Epidermal melanocyte (primary cell): ENCODE measurements around the gene RAB28.
A peak's percentile ranks its signal among the peaks of the same experiment; 100 is the strongest.

Source experiments
- DNase-seq: peaks from one replicate; pipeline ENCODE4 v3.0.0; 2011; ENCODE audit warnings: low spot score; ENCODE audit not compliant: insufficient read length

RAB28 gene

DNA sequence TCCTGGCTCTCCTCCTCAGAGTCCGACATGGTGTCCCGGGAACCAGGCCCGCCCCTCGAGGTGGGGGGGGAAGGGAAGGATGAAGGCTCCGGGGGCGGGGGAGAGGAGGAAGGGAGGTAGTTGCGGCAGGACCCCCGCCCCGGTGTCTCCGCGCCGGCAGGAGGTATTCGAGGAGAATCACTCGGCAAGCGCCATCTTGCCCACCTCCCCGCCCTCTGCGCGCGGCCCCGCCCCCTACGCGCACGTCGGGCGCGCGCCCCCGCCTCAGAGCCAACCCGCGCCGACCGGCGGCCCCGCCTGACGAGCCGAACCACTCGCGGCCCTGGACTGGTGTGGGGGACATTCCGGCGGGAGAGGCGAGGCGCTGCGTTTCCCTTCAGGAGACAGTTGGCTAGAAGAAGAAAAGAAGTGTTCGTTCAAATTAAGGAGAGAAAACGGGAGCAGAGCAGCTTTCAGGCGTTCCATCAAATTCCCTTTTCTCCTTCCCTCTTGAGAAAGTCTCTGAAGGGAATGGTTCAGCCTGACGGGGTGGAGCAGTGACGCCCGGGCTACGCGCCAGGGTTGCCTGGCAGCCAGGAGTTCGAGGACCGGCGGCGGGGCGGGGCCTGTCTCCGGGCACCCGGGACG, at the start of gene RAB28:
RAB28 (minus strand) TSS at position 219 of the 627 bp plus-strand sequence.
- peak; percentile 84 for DNase-seq

DNA sequence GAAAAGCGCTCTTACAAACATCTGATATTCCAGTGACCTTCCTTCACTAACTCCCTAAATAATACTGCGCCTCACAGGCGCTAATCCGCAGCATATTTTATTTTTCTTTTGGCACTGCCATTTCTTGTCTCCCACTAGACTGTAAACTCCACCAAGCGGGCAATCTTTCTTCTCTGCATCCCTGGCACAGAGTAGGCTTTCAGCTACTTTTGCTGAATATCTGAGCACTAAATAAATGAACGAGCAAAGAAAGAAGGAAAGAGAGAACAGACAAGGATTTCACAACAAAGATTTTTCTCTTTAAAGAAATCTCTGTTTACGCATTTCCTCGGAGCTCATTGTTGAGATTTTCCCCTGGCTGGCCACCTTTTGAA, 47.5 kb upstream of the RAB28 start:
- DNase-seq, result no peak

DNA sequence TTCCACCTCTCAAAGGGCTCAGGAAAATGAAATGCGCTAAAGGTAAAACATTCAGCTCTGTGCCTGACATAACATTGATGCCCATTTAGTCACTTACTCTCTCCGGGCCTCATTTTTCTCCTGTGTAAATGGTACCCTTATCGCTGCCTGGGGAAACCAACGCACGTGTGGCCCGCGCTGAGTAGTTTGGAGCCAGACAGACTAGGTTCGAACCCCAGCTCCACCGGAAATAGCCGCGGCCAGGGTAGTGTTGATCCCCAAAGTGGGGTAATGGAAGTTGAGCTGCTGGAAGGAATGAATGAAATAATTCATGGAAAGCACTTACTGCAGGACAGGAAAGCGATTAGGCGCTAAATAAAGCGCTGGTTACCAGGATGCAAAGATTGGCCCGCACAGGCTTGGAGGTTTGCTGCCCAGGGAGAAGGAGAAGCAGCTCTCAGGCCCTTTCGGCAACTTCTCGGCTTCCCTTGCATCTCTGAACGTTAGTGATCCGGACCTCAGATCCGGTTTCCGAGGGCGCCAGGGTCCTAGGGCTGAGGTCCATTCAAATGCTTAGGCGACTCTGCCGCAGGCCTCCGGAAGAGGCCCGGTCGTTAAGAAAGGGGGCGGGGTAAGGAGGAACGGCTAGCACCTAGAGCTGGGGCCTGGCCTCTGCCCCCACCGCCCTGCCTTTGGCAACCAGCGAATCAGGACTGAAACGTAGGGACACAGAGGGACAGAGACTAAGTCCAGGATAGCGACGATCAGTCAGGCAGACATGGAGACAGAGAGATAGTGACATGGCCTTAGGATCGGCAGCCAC, 46.9 kb upstream of the RAB28 start:
- DNase-seq, result no peak

DNA sequence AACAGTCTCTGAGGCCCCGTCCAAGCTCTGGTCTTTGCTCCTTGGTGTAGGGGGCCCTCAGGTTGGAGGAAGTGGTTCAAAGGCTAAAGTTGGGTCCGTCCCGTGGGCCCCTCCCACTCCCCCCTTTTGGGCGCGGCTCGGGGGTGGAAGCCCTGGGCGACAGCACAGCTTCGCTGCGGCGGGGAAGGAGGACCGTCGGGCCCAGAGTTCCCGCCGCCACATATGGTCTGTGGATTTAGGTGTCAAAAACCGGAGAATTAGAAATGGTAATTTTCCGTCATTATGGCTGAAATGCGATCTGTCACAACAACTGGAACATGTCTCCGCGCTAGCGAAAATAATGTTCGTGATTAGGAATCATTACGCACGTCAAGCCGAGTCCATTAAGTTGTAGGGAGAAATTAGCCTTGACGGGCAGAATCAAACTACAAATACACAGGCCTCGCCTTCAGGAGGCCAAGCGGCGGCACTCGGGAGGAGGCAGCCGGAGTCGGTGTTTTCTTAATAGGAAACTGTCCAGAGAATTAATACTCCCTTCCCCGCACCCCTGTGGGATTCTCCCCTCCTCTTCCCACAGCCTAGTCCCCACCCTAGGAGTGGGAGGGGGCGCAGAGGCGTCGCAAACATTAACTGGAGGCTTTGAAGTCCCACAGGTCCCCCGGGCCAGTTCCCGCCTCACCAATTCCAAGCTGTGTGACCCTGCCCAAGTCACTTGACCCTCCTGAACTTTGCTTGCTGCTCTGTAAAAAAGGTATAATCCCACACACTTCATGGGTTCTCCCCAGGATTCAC, 45.2 kb upstream of the RAB28 start:
- DNase-seq, result no peak

DNA sequence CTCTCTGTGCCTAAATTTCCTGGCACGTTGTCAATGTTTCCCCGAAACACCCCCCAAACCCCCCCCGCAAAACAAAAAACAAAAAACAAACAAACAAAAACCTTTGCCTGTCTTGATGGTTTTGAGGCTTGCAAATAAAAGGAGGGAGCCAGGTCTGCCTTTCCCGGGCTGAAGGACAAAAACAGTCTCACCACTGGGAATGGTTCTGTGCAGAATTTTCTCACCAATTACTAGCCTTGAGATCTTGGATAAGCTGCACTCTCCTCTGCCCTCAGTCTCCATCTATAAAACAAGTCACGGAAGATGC, 44.6 kb upstream of the RAB28 start:
- no peak for DNase-seq

DNA sequence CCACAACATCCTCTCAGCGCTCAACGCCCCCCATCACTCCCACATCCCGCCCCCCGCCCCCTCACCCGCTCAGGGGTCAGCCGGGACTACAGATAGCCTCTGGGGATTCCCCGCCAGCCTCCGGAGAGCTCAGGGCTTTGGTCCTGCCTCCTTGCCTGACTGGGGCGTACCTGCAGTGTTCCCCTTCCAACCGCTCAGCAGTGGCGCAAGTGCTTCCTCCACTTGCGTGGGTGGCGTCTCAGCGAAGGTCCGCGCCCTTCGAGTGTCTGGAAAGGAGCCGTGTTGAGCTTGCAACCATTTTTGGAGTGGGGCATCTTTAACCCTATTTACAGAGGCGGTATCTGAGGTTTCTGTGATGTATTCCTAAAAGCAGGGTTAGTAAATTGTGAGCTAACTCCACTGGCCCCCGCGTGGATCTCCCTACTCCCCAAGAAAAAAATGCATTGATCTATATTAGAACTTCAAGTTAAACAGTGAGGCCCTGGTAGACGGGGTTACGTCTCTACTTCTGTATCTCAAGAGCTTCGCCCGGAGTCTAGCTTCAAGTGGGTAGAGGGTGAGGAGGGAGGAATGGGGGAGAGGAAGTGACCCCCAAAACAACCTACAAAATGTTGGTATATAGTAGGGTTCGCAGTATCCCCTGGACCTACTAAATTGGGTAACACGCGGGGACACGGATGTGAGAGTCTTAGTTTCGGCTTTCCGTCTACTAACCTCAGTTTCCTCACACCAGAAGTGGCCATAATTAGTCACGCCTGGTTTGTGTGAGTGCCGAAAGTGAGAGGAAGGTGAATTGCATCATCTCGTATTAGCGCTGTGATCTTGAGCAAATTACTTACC, 44.1 kb upstream of the RAB28 start:
- DNase-seq, result no peak

DNA sequence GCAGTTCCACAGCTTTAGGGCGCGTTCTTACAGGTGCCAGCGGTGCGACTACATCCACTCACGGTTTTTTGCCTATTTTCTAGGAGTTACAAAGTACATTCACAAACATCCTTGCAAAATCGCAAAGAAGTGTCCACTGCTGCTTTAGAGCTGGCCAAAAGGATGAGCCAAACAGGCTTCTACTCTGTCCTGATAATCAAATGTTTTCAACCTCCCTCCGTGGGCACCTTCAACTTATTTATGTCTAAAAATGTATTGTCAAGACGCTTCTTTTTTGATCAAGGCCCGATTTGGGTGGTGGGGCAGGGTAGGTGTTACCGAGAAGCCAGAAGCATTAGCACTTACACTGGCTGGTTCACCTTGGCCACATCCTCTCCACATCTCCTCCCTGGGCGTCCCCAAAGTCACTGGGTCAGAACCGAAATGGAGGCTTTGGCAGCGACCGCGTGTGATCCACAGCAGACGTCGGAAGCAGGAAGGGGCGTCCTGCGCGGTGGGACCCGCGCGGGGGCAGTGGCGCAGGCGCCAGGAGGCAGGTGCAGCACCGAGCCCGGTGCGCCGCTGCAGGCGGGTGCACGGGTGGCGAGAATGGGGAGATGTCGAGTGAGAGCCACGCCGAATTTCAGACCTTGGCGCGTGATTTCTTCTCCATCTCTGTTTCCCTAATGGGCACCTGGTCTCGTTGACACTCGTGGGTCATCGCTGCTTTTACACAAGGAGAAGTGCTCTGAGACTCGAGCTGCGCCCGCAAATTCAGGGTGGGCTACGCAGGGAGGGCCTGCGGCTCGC, 43.2 kb upstream of the RAB28 start:
- no peak for DNase-seq

DNA sequence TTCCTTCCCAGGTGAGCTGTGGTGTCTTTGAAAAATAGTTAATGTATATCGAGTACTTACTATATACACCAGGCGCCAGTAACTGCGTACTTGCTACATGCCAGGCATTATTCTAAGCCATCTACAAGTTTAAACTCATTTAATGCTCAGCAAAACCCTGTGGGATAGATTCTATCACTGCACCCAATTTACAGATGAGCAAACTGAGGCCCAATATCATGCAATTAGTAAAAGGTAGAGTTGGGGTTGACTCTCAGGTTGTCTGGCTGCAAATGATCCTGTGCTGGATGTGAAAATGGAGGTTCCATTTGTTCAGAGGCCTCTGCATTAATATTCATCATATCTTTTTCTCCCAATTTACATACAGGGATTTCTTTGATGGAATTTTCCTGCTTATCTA, 42.5 kb upstream of the RAB28 start:
- no peak for DNase-seq

DNA sequence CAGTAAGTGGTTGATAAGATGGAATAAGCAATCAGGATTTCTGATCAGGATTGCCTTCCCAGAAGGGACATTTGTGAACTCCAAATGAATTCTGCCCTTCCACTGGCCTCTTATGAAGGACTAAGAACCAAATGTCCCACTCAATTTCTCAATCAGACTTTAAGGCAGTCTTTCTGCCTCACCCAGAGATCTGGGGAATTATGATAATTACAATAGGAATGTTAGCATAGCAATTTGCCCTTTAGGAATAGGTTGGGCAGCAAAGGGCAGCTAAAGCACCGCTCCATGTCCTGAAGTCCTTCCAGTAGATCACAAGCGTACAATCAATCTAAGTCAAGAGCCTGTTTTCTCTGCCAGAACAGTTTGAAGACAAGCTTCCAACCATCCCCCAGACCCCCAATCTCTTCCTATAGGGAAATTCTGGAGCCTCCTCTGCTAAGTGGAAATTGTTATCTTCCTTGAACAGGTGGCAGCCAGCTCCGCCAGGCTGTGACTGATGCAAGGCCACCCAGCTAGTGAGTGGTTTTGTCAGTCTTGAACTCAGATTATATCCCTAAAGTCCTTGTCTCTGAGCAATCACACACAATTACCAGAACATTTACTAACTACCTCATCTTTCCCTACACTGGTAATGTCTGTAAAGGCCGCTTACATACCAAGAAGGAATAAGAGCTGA, 41.6 kb upstream of the RAB28 start:
- no peak for DNase-seq

DNA sequence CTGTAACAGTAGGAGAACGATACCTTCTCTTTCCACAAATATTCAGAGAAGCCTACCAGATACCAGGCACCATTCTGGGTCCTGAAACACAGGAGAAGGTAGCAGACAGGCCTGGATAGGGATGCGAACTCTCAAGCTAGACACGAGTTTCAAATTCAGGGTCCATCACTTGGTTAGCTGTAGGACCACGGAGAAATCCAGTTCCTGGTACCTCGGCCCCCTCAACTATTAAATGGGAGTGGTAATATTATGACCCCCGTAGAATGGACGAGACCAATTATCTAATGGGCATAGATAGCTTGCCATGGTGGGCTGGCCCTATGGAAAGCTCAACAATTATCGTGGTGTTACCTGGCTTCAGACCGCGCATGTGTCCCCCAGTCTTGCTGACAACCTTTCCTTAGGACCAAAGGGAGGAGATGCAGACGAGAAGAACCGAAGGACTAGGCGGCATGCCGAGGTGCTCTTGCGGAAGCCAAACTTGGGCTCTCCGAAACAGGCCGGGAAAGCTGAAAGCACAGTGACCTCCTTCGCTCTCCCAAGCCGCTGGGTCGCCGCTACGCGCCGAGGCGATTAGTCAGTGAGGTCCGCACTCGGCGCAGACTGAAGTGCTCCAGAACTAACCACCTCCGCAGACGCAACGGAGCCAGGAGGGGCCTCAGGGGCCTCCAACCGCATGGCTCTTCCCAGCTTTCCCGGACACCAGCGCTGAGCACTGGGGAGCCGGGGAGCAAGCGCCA, 40.5 kb upstream of the RAB28 start:
- DNase-seq, result no peak

DNA sequence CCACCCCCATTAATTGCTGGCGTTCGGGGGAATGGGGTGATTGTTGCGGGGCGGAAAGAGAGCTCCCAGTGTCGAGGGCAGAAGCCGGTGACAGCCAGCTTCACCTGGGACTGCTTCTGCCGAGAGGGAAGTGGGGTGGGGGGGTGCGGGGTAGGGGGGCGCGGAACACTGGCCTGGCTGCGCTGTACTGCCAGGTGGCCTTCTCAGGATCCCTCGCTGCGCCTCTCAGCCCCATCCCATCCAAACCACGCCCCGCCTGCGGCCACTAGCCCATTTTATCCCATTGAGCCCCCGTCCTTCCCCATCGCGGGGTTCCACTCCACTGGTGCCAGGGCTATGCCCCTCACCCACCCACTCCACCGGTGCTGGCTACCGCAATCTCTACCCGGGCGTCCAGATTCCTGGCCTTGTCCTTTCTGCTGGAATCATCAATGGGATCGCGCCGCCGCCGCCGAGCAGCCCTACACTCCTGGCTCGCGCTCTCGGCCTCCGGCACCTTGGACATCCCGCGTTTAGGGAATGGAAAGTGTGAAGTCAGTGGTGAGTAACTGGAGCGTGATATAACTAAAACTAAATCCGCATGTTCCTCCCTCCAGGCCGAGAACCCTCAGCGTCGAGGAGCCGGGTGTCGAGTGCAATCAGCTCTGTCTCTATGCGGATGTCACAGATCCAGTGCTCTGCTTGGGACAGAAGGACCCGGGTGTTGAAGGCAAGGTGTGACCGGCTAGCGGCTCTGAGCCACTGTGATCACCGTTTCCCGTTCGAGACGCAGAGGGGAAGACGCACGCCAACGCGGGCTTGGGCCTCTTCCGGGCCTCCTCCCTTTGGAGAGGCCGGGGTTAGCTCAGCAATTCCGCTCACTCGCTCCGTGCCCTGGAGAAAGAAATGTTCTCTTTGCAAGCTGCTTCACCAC, 39.7 kb upstream of the RAB28 start:
- no peak for DNase-seq

DNA sequence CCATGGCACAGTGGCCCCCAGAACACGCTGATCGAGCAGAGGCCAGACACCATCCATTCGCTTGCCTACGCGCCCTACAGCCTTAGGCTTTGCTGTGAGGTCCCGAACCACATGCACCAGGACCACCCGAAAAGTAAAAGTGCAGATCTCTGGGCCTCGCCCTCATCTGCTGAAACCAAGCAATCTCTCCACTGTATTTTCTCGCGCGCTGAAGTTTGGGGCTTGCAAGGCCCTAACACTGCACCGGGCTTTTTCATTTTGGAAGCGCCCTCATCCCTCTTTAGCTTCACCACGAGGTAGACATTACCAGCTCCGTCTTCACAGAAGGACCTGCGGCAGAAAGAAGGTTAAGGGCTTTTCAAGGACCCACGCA, 39.0 kb upstream of the RAB28 start:
- DNase-seq, result no peak

DNA sequence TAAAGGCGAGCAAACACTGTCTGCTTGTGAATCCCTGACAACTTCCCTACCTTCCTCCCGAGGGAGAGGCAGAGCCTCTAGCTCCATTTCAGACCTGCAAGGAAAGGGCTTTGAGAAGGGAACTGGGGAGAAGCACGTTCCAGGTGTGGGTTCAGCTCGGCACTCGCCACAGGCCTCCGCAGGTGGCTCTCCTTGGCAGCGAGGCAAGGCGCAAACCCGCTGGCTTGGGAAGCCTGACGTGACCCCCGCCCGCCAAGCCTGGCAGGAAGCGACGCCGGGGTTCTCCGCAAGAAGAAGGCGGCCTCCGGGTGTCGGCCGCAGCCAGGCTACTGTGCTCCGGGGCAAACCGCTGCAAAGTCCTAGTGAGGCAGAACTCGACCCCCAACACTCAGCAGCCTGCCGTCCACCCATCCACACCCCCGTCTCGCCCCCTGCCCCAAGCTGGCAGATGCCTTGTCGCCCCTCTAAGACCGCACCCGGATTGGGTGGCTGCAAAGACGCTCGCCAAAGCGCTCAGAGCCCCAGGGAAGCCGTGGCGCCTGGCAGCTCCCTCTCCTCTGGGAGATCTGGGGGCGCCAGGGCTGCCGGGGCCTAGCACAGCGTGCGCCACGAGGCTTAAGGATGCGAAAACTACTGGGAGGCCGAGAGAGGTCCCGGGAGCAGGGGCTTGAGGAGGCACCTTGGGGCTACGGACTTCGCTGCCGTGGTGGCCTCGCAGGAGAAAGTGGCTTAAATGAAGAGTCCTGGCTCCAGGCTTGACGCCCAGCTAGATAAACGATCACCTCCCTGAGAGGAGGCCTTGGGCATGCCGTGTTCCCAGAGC, 38.4 kb upstream of the RAB28 start:
- no peak for DNase-seq

DNA sequence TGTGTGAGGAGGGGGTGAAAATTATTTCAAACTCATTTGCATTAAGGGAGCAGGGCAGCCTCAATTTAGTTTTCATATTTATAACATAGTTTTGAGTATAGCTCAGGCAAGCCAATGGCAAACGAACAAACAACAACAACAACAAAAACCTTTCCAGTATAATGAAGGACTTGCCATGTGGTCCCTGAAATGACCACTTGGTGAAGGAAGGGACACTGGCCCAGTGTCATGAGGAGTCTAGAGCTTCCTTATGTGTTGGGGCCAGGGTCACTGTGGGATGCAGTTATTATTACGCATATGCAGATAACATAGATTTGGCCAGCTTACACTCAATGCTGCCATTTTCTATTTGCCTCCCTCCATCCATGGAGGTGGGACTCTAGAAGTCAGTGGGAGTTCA, 36.9 kb upstream of the RAB28 start:
- DNase-seq, result no peak

DNA sequence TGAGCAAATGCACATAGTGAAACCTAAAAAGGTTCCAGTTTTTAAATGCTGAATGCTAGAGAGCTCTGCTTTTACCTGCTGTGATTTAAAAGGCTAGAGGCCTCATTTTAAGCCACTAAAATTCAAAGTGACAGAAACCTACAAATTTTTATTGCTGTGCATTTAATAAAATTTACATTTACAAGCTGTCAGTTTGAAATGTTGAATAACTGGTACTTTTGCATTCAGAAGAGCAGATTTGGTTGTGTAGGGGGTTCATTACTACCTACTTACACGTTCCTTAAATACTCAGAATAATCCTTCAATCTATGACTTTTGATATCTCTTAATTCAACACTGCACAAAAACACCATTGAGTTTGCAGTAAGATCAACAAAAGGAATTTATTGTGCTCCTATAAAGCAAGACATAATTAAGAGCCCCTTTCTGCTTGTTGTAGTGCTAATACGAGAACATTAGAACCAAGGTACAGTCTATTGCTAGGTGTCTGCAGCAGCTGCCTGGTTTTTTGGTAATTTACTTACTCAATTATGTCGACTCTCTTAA, 32.2 kb upstream of the RAB28 start:
- DNase-seq, result no peak

DNA sequence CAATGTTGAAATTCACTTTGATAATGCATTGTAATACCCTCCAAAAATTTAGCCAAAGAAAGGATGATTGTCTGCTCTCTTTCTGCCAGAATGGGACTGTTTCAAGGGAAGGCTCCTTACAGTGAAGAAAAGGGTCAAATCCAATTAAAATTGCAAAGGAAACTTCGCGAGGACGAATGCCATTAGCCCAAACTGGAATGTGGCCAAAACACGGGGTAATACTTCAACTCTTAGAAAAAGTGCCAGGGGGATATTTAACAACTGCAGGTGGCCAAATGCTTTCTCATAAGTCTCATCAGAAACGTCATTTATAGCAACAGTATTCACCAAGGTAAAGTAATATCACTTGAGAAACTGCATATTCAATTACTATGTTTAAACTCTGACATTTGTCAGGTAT, 31.1 kb upstream of the RAB28 start:
- DNase-seq, result no peak

DNA sequence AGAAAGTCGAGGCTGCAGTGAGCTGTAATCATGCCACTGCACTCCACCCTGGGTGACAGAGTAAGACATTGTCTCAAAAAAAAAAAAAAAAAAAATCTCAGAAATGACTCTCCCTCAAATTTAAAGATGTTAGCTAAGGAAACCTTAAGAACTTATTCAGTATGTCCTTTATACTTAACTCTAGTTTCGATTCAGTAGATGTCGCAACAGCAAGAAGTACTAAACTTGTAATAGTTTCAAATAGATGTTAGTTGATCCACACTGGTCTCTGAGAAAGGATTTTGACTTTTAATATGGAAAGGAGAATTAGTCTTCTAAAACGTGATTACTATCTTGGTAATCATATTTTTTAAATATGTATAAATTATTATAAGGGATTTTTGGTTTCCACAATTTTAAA, 30.6 kb upstream of the RAB28 start:
- no peak for DNase-seq

DNA sequence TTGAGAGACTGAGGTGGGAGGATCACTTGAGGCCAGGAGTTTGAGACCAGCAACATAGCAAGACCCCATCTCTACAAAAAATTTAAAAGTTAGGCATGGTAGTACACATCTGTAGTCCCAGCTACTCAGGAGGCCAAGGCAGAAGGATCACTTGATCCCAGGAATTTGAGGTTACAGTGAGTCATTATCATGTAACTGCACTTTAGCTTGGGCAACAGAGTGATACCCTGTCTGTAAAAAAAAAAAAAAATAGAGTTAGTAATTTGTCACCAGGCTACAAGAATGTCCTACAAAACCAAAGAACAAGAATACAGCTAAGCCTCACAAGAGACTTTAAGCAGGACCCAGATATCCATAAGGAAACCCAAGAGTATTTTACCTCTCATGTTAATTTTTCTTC, 27.0 kb upstream of the RAB28 start:
- DNase-seq, result no peak
